AG04450 (cell line): ENCODE results near the gene ARHGAP23. TPM values are rescaled to one million over a fixed set of nuclear protein-coding genes. Genes with fewer than 3 reads are reported as not detected.

Experiments
- CTCF ChIA-PET: fragments of 300-600, 350-600 bp; formaldehyde crosslinking; extraction: SDS; loops from one replicate; lab custom pipeline; 2022; ENCODE audit warnings: antibody characterized with exemption, inconsistent platforms; lab: Charles Lee
- POLR2A ChIA-PET: fragments of 350-600 bp; formaldehyde crosslinking; extraction: SDS; loops from one replicate; lab custom pipeline; 2021; ENCODE audit warnings: antibody characterized with exemption, inconsistent platforms; lab: Yijun Ruan, JAX
- DNase-seq: peaks from one replicate; pipeline ENCODE4 v3.0.0-alpha.2; 2011; ENCODE audit warnings: low read depth, low spot score
- H3K27ac ChIP-seq: one replicate; pipeline ENCODE4 v1.5.1; 2012; ENCODE audit warnings: low read depth, low read length, control low read depth
- H3K27me3 ChIP-seq: one replicate; pipeline ENCODE4 v1.6.0; 2012; ENCODE audit warnings: low read length; ENCODE audit not compliant: control insufficient read depth, insufficient read depth
- H3K4me3 ChIP-seq: 2 replicates; pipeline ENCODE4 v1.5.1; 2011; ENCODE audit warnings: mild to moderate bottlenecking, low read depth, low read length, control low read depth
- H3K9me3 ChIP-seq: 2 replicates; pipeline ENCODE4 v1.5.1; 2012; ENCODE audit warnings: low read length; ENCODE audit not compliant: control insufficient read depth, insufficient read depth
- CTCF ChIP-seq: IDR thresholded peaks from 2 replicates; pipeline ENCODE4 v1.5.1; 2011; ENCODE audit warnings: low read depth, low read length, control low read depth, inconsistent platforms
- polyA plus RNA-seq: library from polyadenylated mRNA; depleted of rRNA; stranded (reverse); fragments of >200 nt; gene quantifications from 2 replicates; pipeline ENCODE4 v1.2.3, GENCODE V29; 2011

Gene ARHGAP23
- polyA plus RNA-seq, 1 experiment, result 14.1 TPM

- no peaks in the 10 kb centered on the region for H3K9me3 ChIP-seq
- ChIA-PET POLR2A (interaction anchor here (0.5 kb wide), 1 partner anchor 23 kb away, joined by 5 read pairs; no protein-coding TSS in a partner anchor), CTCF (interaction anchor here (3.6 kb wide), 1 partner anchor 52 kb away, joined by 21 read pairs; no protein-coding TSS in a partner anchor)
- H3K27ac ChIP-seq, result no peak overlapping the region
- no peaks in the 10 kb centered on the region for H3K27me3 ChIP-seq
- H3K4me3 ChIP-seq, result no peak overlapping the region
- no peak for TF ChIP-seq CTCF
- DNase-seq, result no peak
Measured at GRCh38 chr17:38400286-38400685, 28.0 kb upstream of the ARHGAP23 start.

- no peaks in the 10 kb centered on the region for H3K27me3 ChIP-seq
- H3K27ac ChIP-seq, result no peak overlapping the region
- H3K4me3 ChIP-seq, result no peak overlapping the region
- no peaks in the 10 kb centered on the region for H3K9me3 ChIP-seq
- ChIA-PET CTCF (interaction anchor here (1.0 to 3.6 kb wide), 2 partner anchors 13 to 53 kb away, joined by 5 to 21 read pairs; no protein-coding TSS in a partner anchor), POLR2A (no interaction called here)
- DNase-seq, result no peak
- no peak for TF ChIP-seq CTCF
Measured at GRCh38 chr17:38401459-38401858, 26.8 kb upstream of the ARHGAP23 start.

- ChIA-PET POLR2A (no interaction called here), CTCF (interaction anchor here (1.5 to 3.6 kb wide), 2 partner anchors 11 to 54 kb away, joined by 12 to 21 read pairs; no protein-coding TSS in a partner anchor)
- DNase-seq, result no peak
- no peak for TF ChIP-seq CTCF
- no peak overlapping the region for H3K4me3 ChIP-seq
- no peaks in the 10 kb centered on the region for H3K9me3 ChIP-seq
- H3K27ac ChIP-seq, result no peak overlapping the region
- no peaks in the 10 kb centered on the region for H3K27me3 ChIP-seq
Measured at GRCh38 chr17:38402897-38403296, 25.4 kb upstream of the ARHGAP23 start.

- no peaks in the 10 kb centered on the region for H3K9me3 ChIP-seq
- no peak overlapping the region for H3K27ac ChIP-seq
- H3K4me3 ChIP-seq, result no peak overlapping the region
- no peak for TF ChIP-seq CTCF
- POLR2A ChIA-PET, result no interaction called here
- no peaks in the 10 kb centered on the region for H3K27me3 ChIP-seq
- CTCF ChIA-PET, result interaction anchor here (0.6 to 3.6 kb wide), 3 partner anchors 10 to 55 kb away, joined by 4 to 21 read pairs (median 12); no protein-coding TSS in a partner anchor
- DNase-seq, result no peak
Measured at GRCh38 chr17:38403491-38403890, 24.8 kb upstream of the ARHGAP23 start.

GRCh38 chr17:38404174-38404943 lies 23.9 kb upstream of the ARHGAP23 start:
- Histone ChIP-seq H3K4me3 (no peak overlapping the region), H3K27me3 (no peaks in the 10 kb centered on the region), H3K27ac (no peak overlapping the region), H3K9me3 (no peaks in the 10 kb centered on the region)
- no peak for DNase-seq
- ChIA-PET CTCF (interaction anchor here (0.6 to 3.6 kb wide), 4 partner anchors 10 to 56 kb away, joined by 4 to 21 read pairs (median 10); no protein-coding TSS in a partner anchor), POLR2A (interaction anchor here (0.6 kb wide), 1 partner anchor 20 kb away, joined by 3 read pairs; no protein-coding TSS in a partner anchor)
- no peak for TF ChIP-seq CTCF
